ENCODE data around the gene MDH1.

DNA sequence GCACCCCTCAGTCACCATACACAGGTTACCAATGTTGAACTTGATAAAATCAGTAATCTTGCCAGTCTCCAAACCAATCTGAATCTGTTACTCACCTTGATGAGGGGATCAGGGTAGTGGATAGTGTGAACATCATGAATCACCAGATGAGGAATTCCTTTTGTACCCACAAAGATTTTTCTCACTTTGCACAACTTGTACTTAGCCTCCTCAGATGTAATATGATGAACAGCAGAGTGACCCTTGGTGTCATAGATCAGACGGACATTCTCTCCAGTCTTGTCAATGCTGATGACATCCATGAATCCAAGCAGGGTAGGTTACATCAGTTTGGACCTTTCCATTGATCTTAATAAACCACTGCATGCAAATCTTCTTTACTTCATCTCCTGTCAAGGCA lies 54.7 kb downstream of the MDH1 start:
- TF ChIP-seq, protein P1, sequence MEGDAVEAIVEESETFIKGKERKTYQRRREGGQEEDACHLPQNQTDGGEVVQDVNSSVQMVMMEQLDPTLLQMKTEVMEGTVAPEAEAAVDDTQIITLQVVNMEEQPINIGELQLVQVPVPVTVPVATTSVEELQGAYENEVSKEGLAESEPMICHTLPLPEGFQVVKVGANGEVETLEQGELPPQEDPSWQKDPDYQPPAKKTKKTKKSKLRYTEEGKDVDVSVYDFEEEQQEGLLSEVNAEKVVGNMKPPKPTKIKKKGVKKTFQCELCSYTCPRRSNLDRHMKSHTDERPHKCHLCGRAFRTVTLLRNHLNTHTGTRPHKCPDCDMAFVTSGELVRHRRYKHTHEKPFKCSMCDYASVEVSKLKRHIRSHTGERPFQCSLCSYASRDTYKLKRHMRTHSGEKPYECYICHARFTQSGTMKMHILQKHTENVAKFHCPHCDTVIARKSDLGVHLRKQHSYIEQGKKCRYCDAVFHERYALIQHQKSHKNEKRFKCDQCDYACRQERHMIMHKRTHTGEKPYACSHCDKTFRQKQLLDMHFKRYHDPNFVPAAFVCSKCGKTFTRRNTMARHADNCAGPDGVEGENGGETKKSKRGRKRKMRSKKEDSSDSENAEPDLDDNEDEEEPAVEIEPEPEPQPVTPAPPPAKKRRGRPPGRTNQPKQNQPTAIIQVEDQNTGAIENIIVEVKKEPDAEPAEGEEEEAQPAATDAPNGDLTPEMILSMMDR (IDR thresholded peaks at IDR 0.05) = no peak
- TF ChIP-seq GATA3 (IDR thresholded peaks at IDR 0.05; ENCODE audit: borderline replicate concordance) (no peak), SREBF2 (IDR thresholded peaks at IDR 0.05) (no peak), JUNB (IDR thresholded peaks at IDR 0.05) (no peak), RAD21 (conservative IDR thresholded peaks at IDR 0.05 in 1 of 2, IDR thresholded peaks at IDR 0.05 in 1 of 2) (no peak), NPAS2 (CRISPR knock-in tag; IDR thresholded peaks at IDR 0.05; ENCODE audit: borderline replicate concordance) (no peak), CBX2 (IDR thresholded peaks at IDR 0.05; ENCODE audit: borderline replicate concordance, low read depth) (no peak), BHLHE40 (IDR thresholded peaks at IDR 0.05; ENCODE audit: low read depth, low read length) (no peak)
- TF ChIP-seq, protein P2, sequence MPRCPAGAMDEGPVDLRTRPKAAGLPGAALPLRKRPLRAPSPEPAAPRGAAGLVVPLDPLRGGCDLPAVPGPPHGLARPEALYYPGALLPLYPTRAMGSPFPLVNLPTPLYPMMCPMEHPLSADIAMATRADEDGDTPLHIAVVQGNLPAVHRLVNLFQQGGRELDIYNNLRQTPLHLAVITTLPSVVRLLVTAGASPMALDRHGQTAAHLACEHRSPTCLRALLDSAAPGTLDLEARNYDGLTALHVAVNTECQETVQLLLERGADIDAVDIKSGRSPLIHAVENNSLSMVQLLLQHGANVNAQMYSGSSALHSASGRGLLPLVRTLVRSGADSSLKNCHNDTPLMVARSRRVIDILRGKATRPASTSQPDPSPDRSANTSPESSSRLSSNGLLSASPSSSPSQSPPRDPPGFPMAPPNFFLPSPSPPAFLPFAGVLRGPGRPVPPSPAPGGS (IDR thresholded peaks at IDR 0.05) = no peak
- TF ChIP-seq, protein P3, sequence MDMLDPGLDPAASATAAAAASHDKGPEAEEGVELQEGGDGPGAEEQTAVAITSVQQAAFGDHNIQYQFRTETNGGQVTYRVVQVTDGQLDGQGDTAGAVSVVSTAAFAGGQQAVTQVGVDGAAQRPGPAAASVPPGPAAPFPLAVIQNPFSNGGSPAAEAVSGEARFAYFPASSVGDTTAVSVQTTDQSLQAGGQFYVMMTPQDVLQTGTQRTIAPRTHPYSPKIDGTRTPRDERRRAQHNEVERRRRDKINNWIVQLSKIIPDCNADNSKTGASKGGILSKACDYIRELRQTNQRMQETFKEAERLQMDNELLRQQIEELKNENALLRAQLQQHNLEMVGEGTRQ (IDR thresholded peaks at IDR 0.05) = no peak

Measured in A549 (cell line).